Calu3 (cell line): Measurements from ENCODE around the gene WWTR1. TPM values are rescaled to one million over a fixed set of nuclear protein-coding genes. Genes with fewer than 3 reads are reported as not detected.

Experiments used
- BruUV-seq: library from RNA; stranded (reverse); fragments of 400-500 nt; replicated peaks from 2 replicates; lab custom pipeline; 2021; lab: Mats Ljungman, UMichigan
- CTCF ChIA-PET: fragments of 300-600 bp; sonication (Branson Sonifier 250); formaldehyde crosslinking; loops from one replicate; lab custom pipeline; 2022; ENCODE audit warnings: antibody characterized with exemption; lab: Charles Lee
- DNase-seq: peaks from one replicate; pipeline ENCODE4 v3.0.0; 2022
- H3K27ac Mint-ChIP-seq: one replicate; pipeline ENCODE4 v1.8.0; 2022; ENCODE audit warnings: mixed read lengths; ENCODE audit not compliant: unreplicated experiment
- H3K27me3 Mint-ChIP-seq: one replicate; pipeline ENCODE4 v1.8.0; 2022; ENCODE audit warnings: mixed read lengths; ENCODE audit not compliant: unreplicated experiment
- H3K36me3 Mint-ChIP-seq: one replicate; pipeline ENCODE4 v1.8.0; 2022; ENCODE audit warnings: mild to moderate bottlenecking, moderate library complexity, mixed read lengths; ENCODE audit not compliant: insufficient read depth, unreplicated experiment
- H3K4me1 Mint-ChIP-seq: one replicate; pipeline ENCODE4 v1.8.0; 2022; ENCODE audit warnings: mild to moderate bottlenecking, low read depth, mixed read lengths; ENCODE audit not compliant: unreplicated experiment
- H3K4me3 Mint-ChIP-seq: one replicate; pipeline ENCODE4 v1.8.0; 2022; ENCODE audit warnings: mild to moderate bottlenecking, low read depth, moderate library complexity, mixed read lengths; ENCODE audit not compliant: unreplicated experiment
- H3K9me3 Mint-ChIP-seq: one replicate; pipeline ENCODE4 v1.8.0; 2022; ENCODE audit warnings: low read depth, mixed read lengths; ENCODE audit not compliant: unreplicated experiment
- CTCF ChIP-seq: fragments of 200-600 bp; IDR thresholded peaks from one replicate; pipeline ENCODE4 v1.8.0; 2022; ENCODE audit warnings: antibody characterized with exemption; ENCODE audit not compliant: unreplicated experiment
- intact Hi-C: fragments of 100-400 bp; cut with micrococcal nuclease; formaldehyde crosslinking; loops from one replicate; pipeline ENCODE4 v1.10.0; 2022; ENCODE audit not compliant: unreplicated experiment
- total RNA-seq: library from RNA; stranded (reverse); gene quantifications from 2 replicates; pipeline ENCODE4 v1.2.3, GENCODE V29; 2022

Gene WWTR1
- total RNA-seq, 1 experiment from 2014 or later: 269 TPM

- Mint-ChIP-seq H3K4me3 (no peak overlapping the region), H3K9me3 (no peaks in the 10 kb centered on the region), H3K36me3 (peaks cover 59% of the 10 kb centered on the region), H3K4me1 (peaks cover 73% of the 10 kb centered on the region), H3K27ac (peak overlapping the region; percentile 24), H3K27me3 (no peaks in the 10 kb centered on the region)
- intact Hi-C loops: loop anchor here (5.0 kb wide), 1 partner anchor 730 kb away; no protein-coding TSS in a partner anchor
- no peak for DNase-seq
- no peak for TF ChIP-seq CTCF
- CTCF ChIA-PET: interaction anchor here (0.6 to 1.5 kb wide), 3 partner anchors 11 to 62 kb away, joined by 4 to 7 read pairs (median 4); no protein-coding TSS in a partner anchor
- BruUV-seq: no TSS peak
Observed at GRCh38 chr3:149592758-149593240, 65.0 kb downstream of the WWTR1 start.

- no peak for TF ChIP-seq CTCF
- Mint-ChIP-seq H3K4me3 (no peak overlapping the region), H3K27me3 (no peaks in the 10 kb centered on the region), H3K27ac (peak overlapping the region; percentile 17), H3K36me3 (peaks cover 52% of the 10 kb centered on the region), H3K4me1 (peaks cover 71% of the 10 kb centered on the region), H3K9me3 (no peaks in the 10 kb centered on the region)
- CTCF ChIA-PET: interaction anchor here (0.6 kb wide), 1 partner anchor 29 kb away, joined by 7 read pairs; no protein-coding TSS in a partner anchor
- no peak for DNase-seq
- no TSS peak for BruUV-seq
- intact Hi-C loops: loop anchor here (1.0 to 5.0 kb wide), 2 partner anchors 9 to 731 kb away; no protein-coding TSS in a partner anchor
Observed at GRCh38 chr3:149590691-149591441, 67.0 kb downstream of the WWTR1 start.

GRCh38 chr3:149589332-149589731 is 68.5 kb downstream of the WWTR1 start:
- intact Hi-C loops: no loop called here
- no TSS peak for BruUV-seq
- TF ChIP-seq CTCF: no peak
- H3K27me3 Mint-ChIP-seq: no peaks in the 10 kb centered on the region
- peaks cover 74% of the 10 kb centered on the region for H3K4me1 Mint-ChIP-seq
- H3K27ac Mint-ChIP-seq: peak overlapping the region; percentile 55
- H3K4me3 Mint-ChIP-seq: no peak overlapping the region
- H3K36me3 Mint-ChIP-seq: peaks cover 55% of the 10 kb centered on the region
- no peaks in the 10 kb centered on the region for H3K9me3 Mint-ChIP-seq
- DNase-seq: no peak
- CTCF ChIA-PET: interaction anchor here (0.6 kb wide), 1 partner anchor 48 kb away, joined by 4 read pairs; no protein-coding TSS in a partner anchor

GRCh38 chr3:149588909-149589308 is 68.9 kb downstream of the WWTR1 start:
- Mint-ChIP-seq H3K36me3 (peaks cover 54% of the 10 kb centered on the region), H3K27me3 (no peaks in the 10 kb centered on the region), H3K27ac (peak overlapping the region; percentile 55), H3K9me3 (no peaks in the 10 kb centered on the region), H3K4me3 (no peak overlapping the region), H3K4me1 (peaks cover 74% of the 10 kb centered on the region)
- intact Hi-C loops: no loop called here
- CTCF ChIA-PET: interaction anchor here (0.6 kb wide), 2 partner anchors 48 to 1099 kb away, joined by 3 to 4 read pairs; no protein-coding TSS in a partner anchor
- TF ChIP-seq CTCF: no peak
- DNase-seq: no peak
- BruUV-seq: no TSS peak
